HK-2 (cell line): Measurements from ENCODE around the gene GRIFIN.

ENCODE experiments used
- DNase-seq: peaks from one replicate; pipeline ENCODE4 v3.0.0-alpha.2; 2018; ENCODE audit not compliant: unreplicated experiment

GRIFIN gene

DNA sequence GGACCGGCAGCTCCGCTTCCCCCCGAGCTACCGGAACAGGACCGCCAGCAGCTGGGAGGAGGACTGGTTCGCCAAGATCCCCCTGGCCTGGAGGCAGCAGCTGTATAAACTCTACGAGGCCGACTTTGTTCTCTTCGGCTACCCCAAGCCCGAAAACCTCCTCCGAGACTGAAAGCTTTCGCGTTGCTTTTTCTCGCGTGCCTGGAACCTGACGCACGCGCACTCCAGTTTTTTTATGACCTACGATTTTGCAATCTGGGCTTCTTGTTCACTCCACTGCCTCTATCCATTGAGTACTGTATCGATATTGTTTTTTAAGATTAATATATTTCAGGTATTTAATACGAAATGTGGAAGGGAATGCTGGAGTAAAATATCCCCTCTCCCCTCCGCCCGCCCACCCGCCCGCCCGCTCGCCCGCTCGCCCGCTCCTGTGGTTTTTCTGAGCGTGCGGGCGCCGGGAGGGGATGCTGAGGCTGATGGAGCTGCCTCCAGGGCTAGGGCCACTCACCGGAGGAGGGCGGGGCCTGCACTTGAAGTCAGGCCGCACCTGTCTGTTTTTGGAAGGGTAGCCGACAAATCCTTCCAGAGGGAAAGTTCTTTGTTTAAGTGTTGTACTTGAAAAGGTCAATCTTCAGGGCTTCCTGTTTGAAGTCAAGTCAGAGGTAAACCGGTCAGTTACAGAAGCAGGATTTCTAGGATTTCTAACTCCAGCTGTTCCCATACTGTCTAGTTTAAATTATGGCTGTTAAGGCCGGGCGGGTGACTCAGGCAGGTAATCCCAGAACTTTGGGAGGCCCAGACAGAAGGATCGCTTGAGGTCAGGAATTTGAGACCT, 42.3 kb downstream of the GRIFIN start:
- no peak for DNase-seq

GRCh38 chr7:2432910-2433712, 43.1 kb downstream of the GRIFIN start:
- no peak for DNase-seq

- DNase-seq = peak; percentile 34
Measured at GRCh38 chr7:2431260-2431867, 44.8 kb downstream of the GRIFIN start.

DNA sequence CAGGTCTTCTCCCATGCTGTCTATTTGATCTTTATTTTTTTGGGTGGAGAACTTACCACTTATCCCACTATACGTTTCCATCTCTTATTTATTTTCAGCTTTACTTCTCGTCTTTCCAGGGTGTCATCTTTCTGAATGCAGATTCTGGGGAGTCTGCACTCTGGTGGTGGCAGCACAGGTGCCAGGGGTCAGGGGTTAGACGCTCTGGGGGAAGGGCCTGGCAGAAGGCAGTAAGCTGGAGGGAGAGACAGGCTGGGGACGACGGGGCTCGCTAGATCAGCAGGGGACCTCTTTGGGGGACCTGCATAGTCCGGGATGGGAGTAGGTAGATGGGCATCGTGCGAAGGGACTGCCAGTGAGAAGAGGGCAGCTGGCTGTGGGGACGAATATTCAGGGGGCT, 50.4 kb downstream of the GRIFIN start:
- no peak for DNase-seq
